Measurements from ENCODE around the gene RUNX3. TPM values are rescaled to one million over a fixed set of nuclear protein-coding genes. Genes with fewer than 3 reads are reported as not detected.

Gene RUNX3
- total and polyA plus RNA-seq, 2 donors (not counting 1 experiment from before 2014, with no cell fraction given), result 86.0 to 127 TPM

- Mint-ChIP-seq H3K9me3 (ENCODE audit: insufficient read depth) (no peaks in the 10 kb centered on the region), H3K27ac (no peak overlapping the region), H3K27me3 (peaks cover 30% of the 10 kb centered on the region), H3K4me1 (peaks cover 22% of the 10 kb centered on the region), H3K4me3 (no peak overlapping the region)
- Histone ChIP-seq H3K4me1 (ENCODE audit: control insufficient read depth in 2 of 2, insufficient read depth in 2 of 2, low read length in 2 of 2) (peaks cover 16 to 23% of the 10 kb centered on the region in 2 donors), H3K4me3 (ENCODE audit: control extremely low read depth in 1 of 5, extremely low read depth in 1 of 5, insufficient read depth in 1 of 5, low read depth in 2 of 5, low read length in 4 of 5) (no peak overlapping the region), H3K9me3 (ENCODE audit: control extremely low read depth in 1 of 3, control insufficient read depth in 2 of 3, insufficient read depth in 1 of 3, low read length in 2 of 3) (no peaks in the 10 kb centered on the region), H3K4me2 (replicated peaks; ENCODE audit: low read depth, low read length, poor library complexity, severe bottlenecking) (no peak overlapping the region), H2AFZ (ENCODE audit: insufficient read depth, low read depth, low read length, poor library complexity, severe bottlenecking) (no peak overlapping the region), H3K27ac (ENCODE audit: low read length in 2 of 2) (no peak overlapping the region), H3K27me3 (replicated peaks in 1 of 4; ENCODE audit: control extremely low read depth in 1 of 4, control insufficient read depth in 3 of 4, insufficient read depth in 4 of 4, low read length in 3 of 4) (peaks cover 0 to 26% (median 4%) of the 10 kb centered on the region in 4 experiments), H3K79me2 (ENCODE audit: control insufficient read depth, insufficient read depth, low read length) (no peaks in the 10 kb centered on the region), H4K20me1 (ENCODE audit: control insufficient read depth, insufficient read depth, low read length, poor library complexity, severe bottlenecking) (no peaks in the 10 kb centered on the region), H3K36me3 (replicated peaks in 1 of 2; ENCODE audit: control extremely low read depth in 1 of 2, control insufficient read depth in 1 of 2, extremely low read depth in 1 of 2, insufficient read depth in 2 of 2, low read length in 1 of 2) (no peaks in the 10 kb centered on the region), H3K9ac (ENCODE audit: low read length) (no peak overlapping the region)
- TF ChIP-seq CTCF (IDR thresholded peaks at IDR 0.05) (no peak), EZH2 (IDR thresholded peaks at IDR 0.05; ENCODE audit: borderline replicate concordance, insufficient read depth, low read depth, low read length, poor library complexity, severe bottlenecking) (no peak)
- CTCF ChIA-PET, result interaction anchor here (1.0 kb wide), 1 partner anchor 179 kb away, joined by 3 read pairs; no protein-coding TSS in a partner anchor
- intact Hi-C loops (cut with micrococcal nuclease), result no loop called here
- POLR2A ChIA-PET, result no interaction called here
- WGBS (ENCODE audit: insufficient coverage), result 91% methylated on average over 17 of the region's 18 CpGs
- DNase-seq, result no peak
- no peak for ATAC-seq (ENCODE audit: low read depth)
Measured at GRCh38 chr1:24867084-24867870, 62.8 kb downstream of the RUNX3 start.
